ENCODE results near the gene PAPPA2.

PAPPA2 gene

DNA sequence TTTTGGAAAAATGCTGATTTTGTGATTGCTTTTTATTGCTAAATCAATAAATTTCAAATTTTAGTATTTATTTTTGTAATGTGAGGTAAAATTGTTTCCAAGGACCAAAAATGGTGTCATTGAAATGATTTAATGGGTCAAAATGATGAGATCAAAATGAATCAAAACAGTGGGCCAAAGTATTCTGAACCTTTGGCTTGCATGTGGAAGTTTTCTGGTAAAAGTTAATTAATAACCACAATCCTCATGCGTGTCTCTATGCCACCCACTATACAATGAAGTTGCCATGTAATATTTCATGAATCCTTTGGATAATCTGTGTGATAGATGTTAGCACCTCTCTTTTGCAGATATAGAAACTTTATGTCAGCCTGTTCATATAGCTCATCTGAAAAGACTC is 83.8 kb downstream of the PAPPA2 start:
- no peak for TF ChIP-seq CTCF (conservative IDR thresholded peaks at IDR 0.05; ENCODE audit: low read depth, low read length)

GRCh38 chr1:176551146-176551545 is 88.2 kb downstream of the PAPPA2 start:
- no peak for TF ChIP-seq CTCF (conservative IDR thresholded peaks at IDR 0.05; ENCODE audit: low read depth, low read length)
- no peak for DNase-seq (ENCODE audit: low read depth)
- no peak overlapping the region for H3K4me3 ChIP-seq (ENCODE audit: low read length)

More for the DNA sequence above, 83.8 kb downstream of the PAPPA2 start:
- no peak overlapping the region for H3K4me3 ChIP-seq (ENCODE audit: low read length)
- no peak for DNase-seq (ENCODE audit: low read depth)

- no peak overlapping the region for H3K4me3 ChIP-seq (ENCODE audit: low read length)
- DNase-seq (ENCODE audit: low read depth) = no peak
- TF ChIP-seq CTCF (conservative IDR thresholded peaks at IDR 0.05; ENCODE audit: low read depth, low read length) = no peak
Measured at GRCh38 chr1:176552217-176552991, 89.4 kb downstream of the PAPPA2 start.

DNA sequence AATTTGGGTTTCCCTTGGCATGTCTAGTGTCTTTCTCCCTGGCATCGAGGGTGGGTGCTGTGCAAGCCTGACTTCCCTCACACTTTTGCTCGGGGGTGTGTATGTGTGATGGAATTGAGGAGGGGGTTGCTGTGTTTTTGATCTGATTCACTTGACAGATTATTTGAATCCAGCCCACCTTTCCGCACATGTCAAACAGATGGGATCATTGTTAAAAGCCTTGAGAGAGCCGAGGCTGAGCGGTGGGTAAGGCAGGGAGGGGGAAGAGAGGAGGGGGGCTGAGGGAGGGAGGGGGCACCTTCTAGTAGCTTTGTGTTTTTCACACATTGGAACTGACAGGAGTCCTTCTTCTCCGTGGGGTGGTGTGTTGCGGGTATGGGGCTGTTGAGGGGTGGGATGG is 90.0 kb downstream of the PAPPA2 start:
- H3K4me3 ChIP-seq (ENCODE audit: low read length) = no peak overlapping the region
- no peak for TF ChIP-seq CTCF (conservative IDR thresholded peaks at IDR 0.05; ENCODE audit: low read depth, low read length)
- DNase-seq (ENCODE audit: low read depth) = no peak

DNA sequence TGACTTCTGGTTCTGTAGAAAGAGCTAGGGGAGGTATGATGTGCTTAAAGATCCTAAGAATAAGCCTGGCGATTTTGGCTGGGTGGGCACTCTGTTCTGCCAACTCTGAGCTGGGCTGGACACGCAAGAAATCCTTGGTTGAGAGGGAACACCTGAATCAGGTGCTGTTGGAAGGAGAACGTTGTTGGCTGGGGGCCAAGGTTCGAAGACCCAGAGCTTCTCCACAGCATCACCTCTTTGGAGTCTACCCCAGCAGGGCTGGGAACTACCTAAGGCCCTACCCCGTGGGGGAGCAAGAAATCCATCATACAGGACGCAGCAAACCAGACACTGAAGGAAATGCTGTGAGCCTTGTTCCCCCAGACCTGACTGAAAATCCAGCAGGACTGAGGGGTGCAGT is 93.3 kb downstream of the PAPPA2 start:
- no peak for DNase-seq (ENCODE audit: low read depth)
- no peak for TF ChIP-seq CTCF (conservative IDR thresholded peaks at IDR 0.05; ENCODE audit: low read depth, low read length)
- no peak overlapping the region for H3K4me3 ChIP-seq (ENCODE audit: low read length)

- DNase-seq (ENCODE audit: low read depth) = no peak
- TF ChIP-seq CTCF (conservative IDR thresholded peaks at IDR 0.05; ENCODE audit: low read depth, low read length) = no peak
- no peak overlapping the region for H3K4me3 ChIP-seq (ENCODE audit: low read length)
Measured at GRCh38 chr1:176557543-176558258, 94.7 kb downstream of the PAPPA2 start.

GRCh38 chr1:176558561-176558960 is 95.6 kb downstream of the PAPPA2 start:
- H3K4me3 ChIP-seq (ENCODE audit: low read length) = no peak overlapping the region
- no peak for DNase-seq (ENCODE audit: low read depth)
- TF ChIP-seq CTCF (conservative IDR thresholded peaks at IDR 0.05; ENCODE audit: low read depth, low read length) = no peak

Measured in retinal pigment epithelial cell (primary cell).